CD4-positive, alpha-beta T cell treated with Interleukin-17A for 1 hour (primary cell): ENCODE measurements around the gene F5.
"Not testable (repeated sequence)": the region's sequence is repeated elsewhere in the genome, so short reads cannot be mapped to it uniquely, and the experiment has no call there.

ENCODE experiments used
- DNase-seq: peaks from one replicate; pipeline ENCODE4 v3.0.0-alpha.2; 2020

The F5 gene

GRCh38 chr1:169538998-169539871 lies 47.0 kb downstream of the F5 start:
- DNase-seq, result no peak

DNA sequence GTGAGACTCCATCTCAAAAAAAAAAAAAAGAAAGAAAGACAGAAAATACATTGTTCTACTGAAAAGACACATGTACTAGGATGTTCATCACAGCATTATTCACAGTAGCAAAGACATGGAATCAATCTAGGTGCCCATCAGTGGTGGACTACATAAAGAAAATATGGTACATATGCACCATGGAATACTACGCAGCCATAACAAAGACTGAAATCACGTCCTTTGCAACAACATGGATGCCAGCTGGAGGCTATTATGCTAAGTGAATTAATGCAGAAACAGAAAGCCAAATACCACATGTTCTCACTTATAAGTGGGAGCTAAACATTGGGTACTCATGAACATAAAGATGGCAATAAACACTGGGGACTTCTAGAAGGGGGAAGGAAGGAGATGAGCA lies 51.6 kb downstream of the F5 start:
- DNase-seq, result no peak

GRCh38 chr1:169533528-169534190 lies 52.6 kb downstream of the F5 start:
- not testable (repeated sequence) for DNase-seq

DNA sequence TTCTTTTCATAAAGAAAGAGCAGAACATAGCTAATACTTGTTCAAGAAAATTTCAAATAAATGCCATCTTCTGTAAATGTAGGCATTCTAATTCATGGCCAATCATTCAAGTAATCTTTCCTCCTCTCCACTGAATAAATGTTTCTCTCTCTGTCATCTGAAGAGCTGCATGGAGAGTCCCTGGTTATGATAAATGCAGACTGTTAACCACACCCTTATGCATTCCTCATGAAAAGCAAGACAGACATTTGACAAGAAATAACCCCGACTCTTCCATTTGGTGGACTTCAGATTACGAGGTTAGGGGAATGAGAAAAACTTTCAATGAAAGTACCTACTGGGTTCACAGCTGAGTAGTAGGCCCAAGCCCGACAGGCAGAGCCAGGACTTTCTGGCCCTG lies 55.8 kb downstream of the F5 start:
- DNase-seq, result no peak

GRCh38 chr1:169529068-169529642 lies 57.1 kb downstream of the F5 start:
- no peak for DNase-seq

GRCh38 chr1:169528215-169529067 lies 57.8 kb downstream of the F5 start:
- DNase-seq, result no peak

- no peak for DNase-seq
Observed at GRCh38 chr1:169527451-169528214, 58.6 kb downstream of the F5 start.

DNA sequence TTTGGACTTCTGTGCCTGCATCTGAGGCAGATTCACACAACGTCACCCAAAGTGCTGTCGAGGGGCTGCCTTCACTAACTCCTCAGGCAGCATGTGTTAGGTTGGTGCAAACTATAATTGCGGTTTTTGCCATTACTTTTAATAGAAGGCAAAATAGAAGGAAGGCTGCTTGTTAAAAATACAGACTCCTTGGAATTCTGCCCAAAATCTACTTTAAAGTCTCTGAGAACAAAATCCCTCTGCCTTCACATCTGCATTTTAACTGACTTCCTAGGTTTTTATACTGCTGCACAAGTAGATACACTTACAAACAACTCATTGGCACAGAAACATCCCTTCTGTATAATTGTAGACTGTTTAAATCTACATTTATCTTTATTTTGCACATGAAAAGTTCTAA lies 59.3 kb downstream of the F5 start:
- no peak for DNase-seq

- DNase-seq, result no peak
Observed at GRCh38 chr1:169526120-169526832, 60.0 kb downstream of the F5 start.

DNA sequence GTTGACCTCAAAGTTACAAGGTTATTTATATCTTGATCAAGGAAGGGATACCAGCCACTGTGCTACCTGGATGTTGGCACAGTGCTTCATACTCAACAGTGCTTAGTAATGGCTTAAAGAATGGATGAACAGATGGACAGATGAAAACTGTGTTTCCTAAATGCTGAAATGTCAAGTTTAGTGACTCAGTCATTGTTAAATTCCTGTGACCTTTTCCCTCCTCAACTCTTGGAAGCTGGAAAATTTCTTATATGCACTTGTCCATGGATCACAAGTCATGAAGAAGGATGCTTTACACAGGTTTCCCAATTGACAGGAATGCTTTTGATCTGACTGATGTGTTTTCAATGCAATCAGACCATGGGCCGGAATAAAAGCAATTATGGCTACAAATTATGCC lies 60.9 kb downstream of the F5 start:
- DNase-seq, result no peak

DNA sequence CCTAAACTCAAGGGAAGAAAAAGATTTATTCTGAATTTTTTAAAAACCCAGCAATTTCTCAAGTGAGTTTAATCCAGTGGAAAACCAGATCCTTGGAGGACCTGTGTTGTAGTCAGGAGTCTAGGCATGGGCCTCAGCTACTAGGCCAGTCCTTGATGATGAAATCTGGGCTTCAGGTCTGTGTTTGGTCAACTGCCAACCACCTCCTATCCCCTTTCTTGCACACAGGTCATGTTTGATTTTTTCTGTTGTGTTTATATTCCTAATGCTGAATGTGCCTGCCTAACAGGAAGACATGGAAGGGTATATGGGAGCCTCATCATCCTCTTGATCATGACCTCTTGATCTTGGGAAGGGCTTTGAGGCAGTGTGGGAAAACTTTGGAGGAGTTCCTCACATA lies 62.4 kb downstream of the F5 start:
- DNase-seq, result no peak

GRCh38 chr1:169521226-169521625 lies 65.1 kb downstream of the F5 start:
- no peak for DNase-seq

- no peak for DNase-seq
Observed at GRCh38 chr1:169517558-169518186, 68.6 kb downstream of the F5 start.

- no peak for DNase-seq
Observed at GRCh38 chr1:169515641-169516040, 70.6 kb downstream of the F5 start.

GRCh38 chr1:169514566-169515270 lies 71.6 kb downstream of the F5 start:
- DNase-seq, result no peak

DNA sequence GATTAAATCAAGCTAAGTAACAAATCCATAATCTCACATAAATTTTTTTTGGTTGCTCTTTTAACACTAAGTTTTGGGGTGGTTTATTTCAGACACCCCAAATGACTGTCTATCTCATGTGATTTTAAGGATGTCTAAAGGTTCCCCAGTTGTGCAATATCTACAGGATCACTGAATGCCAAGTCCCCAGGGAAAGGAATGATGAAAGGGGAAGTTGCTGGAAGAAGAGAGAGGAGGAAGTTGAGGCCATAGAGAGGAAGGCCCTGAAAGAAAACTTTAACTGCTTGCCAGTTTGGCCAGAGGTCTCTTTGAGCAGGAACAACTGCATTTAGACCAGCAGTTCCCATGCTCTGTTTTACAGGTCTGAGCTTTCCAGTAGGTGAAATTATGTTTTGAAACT lies 73.1 kb downstream of the F5 start:
- no peak for DNase-seq

DNA sequence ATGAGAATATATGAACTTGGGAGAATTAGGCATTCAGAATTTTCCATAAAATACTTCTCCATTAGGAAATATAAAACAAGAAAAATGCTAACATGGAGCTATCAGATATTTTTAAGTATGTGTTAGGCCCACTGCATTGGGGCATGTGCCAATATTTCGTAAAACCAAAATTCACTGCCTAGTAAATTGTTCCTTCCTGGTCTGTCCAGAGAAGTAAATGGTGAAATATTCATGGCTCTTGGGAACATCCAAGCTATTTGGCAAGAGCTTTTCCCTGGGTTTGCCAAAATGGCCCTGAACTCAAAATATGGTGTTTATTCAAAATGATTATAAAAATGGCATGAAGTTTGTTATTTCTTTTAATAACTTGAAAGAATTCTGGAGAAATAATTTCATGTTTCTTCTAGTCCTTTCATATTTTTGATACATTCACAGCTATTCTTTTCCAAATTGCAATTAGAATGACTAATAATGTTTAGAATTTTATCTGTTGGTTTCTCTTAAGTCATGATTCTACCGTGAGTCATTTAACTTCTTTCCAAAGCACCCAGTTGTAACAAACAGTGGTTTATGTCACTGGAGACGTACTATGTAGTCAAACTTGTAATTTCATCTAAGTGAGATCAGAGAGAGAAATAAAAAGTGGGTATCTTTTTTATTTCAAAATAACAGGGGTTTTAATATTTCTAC lies 74.8 kb downstream of the F5 start:
- no peak for DNase-seq

DNA sequence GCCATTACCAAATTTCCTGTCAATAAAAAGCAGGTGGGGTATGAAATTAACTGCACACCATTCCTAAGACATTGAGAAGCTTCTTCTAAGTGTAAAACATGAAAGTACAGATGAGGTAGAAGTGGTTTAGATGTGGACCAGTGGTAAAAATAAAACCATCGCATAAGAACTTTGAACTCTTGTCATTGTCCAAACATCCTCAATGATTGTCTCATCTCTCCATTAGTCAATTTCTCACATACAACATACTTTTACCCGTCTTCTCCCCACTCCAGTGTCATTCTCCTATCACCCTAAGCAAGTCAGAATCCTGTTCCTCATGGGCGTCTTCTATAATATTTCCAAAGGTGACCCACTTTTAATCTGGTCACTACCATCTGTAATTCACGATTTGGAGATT lies 76.2 kb downstream of the F5 start:
- DNase-seq, result no peak

- no peak for DNase-seq
Observed at GRCh38 chr1:169509354-169509753, 76.9 kb downstream of the F5 start.
